ENCODE results near the gene PLXDC2.

PLXDC2 gene

GRCh38 chr10:20288060-20288459 is 471.8 kb downstream of the PLXDC2 start:
- no peak overlapping the region for H3K27ac Mint-ChIP-seq
- H3K27me3 Mint-ChIP-seq (ENCODE audit: low read depth), result no peaks in the 10 kb centered on the region
- H3K4me1 Mint-ChIP-seq, result peaks cover 11% of the 10 kb centered on the region
- H3K36me3 Mint-ChIP-seq (ENCODE audit: low read depth), result no peaks in the 10 kb centered on the region
- no peak overlapping the region for H3K4me3 Mint-ChIP-seq
- peaks cover 4% of the 10 kb centered on the region for H3K9me3 Mint-ChIP-seq
- TF ChIP-seq, protein P1, sequence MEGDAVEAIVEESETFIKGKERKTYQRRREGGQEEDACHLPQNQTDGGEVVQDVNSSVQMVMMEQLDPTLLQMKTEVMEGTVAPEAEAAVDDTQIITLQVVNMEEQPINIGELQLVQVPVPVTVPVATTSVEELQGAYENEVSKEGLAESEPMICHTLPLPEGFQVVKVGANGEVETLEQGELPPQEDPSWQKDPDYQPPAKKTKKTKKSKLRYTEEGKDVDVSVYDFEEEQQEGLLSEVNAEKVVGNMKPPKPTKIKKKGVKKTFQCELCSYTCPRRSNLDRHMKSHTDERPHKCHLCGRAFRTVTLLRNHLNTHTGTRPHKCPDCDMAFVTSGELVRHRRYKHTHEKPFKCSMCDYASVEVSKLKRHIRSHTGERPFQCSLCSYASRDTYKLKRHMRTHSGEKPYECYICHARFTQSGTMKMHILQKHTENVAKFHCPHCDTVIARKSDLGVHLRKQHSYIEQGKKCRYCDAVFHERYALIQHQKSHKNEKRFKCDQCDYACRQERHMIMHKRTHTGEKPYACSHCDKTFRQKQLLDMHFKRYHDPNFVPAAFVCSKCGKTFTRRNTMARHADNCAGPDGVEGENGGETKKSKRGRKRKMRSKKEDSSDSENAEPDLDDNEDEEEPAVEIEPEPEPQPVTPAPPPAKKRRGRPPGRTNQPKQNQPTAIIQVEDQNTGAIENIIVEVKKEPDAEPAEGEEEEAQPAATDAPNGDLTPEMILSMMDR (IDR thresholded peaks at IDR 0.05; ENCODE audit: unreplicated experiment in 3 of 3), result no peak

DNA sequence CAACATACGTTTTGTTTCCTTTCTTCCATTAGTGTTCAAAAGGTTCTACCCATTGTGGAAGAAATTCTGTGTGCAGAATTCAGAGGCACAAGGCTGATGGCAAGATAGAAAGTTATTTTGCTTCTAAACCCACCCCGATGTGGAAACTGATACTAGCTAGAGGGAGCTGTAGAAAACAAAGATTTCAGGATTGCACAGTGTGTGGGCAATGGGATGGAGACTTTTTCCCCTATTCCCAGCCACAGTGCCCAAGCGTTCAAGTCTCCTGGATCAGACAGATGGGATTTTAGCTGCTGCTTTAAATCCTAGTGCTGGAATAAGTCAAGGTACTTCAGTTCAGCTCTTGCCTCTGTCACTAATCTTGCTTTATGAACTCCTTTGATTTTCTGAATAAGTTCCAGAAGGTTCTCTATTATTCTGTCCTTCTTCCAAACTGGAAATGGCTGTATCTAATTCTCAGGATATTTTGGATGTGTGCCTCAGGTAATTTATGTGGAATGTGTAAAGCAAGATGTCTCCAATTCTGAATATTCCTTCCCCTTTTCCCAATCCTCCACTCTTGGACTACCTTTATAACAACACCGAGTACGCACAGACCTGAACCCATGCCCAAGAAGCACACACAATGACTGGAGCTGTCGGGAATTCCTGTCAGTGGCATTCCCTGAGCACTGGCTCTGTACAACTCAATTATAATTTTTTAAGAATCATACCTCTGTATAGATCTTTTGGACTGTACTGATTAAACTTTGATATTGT is 473.0 kb downstream of the PLXDC2 start:
- no peaks in the 10 kb centered on the region for H3K27me3 Mint-ChIP-seq (ENCODE audit: low read depth)
- H3K4me3 Mint-ChIP-seq, result no peak overlapping the region

GRCh38 chr10:20298417-20298816 is 482.2 kb downstream of the PLXDC2 start:
- Mint-ChIP-seq H3K9me3 (peaks cover 50% of the 10 kb centered on the region), H3K36me3 (ENCODE audit: low read depth) (peaks cover 13% of the 10 kb centered on the region), H3K27me3 (ENCODE audit: low read depth) (no peaks in the 10 kb centered on the region), H3K4me3 (no peak overlapping the region), H3K4me1 (peaks cover 8% of the 10 kb centered on the region), H3K27ac (peak overlapping the region in 1 of 3 experiments; percentile 72)
- TF ChIP-seq, protein P1 (IDR thresholded peaks at IDR 0.05; ENCODE audit: unreplicated experiment in 3 of 3), result no peak

More for the DNA sequence above, 473.0 kb downstream of the PLXDC2 start:
- TF ChIP-seq, protein P1 (IDR thresholded peaks at IDR 0.05; ENCODE audit: unreplicated experiment in 3 of 3), result no peak
- peaks cover 11% of the 10 kb centered on the region for H3K4me1 Mint-ChIP-seq
- H3K36me3 Mint-ChIP-seq (ENCODE audit: low read depth), result peaks cover 4% of the 10 kb centered on the region
- H3K27ac Mint-ChIP-seq, result peak overlapping the region in 1 of 3 experiments; percentile 21
- H3K9me3 Mint-ChIP-seq, result peaks cover 8% of the 10 kb centered on the region

GRCh38 chr10:20299034-20299736 is 483.0 kb downstream of the PLXDC2 start:
- H3K36me3 Mint-ChIP-seq (ENCODE audit: low read depth), result peaks cover 9% of the 10 kb centered on the region

DNA sequence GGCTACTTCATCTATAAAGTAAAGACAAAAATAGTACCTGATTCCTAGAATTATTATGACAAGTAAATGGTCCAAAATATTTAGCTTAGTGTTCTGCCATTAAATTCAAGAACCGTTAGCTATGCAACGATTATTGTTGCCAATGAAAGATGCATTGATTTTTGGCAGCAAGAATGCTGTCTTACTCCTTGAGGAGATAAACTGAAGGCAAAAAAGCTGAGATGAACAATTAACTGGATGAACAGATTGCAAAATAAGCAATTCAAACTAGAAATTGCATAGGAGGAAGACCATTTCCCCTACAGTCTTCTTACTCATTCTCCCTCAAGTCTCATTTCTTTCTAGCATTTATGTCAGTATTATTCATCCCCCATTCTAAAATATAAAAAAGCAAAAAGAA is 484.5 kb downstream of the PLXDC2 start:
- no peak overlapping the region for H3K27ac Mint-ChIP-seq
- peaks cover 15% of the 10 kb centered on the region for H3K4me1 Mint-ChIP-seq
- peaks cover 34% of the 10 kb centered on the region for H3K9me3 Mint-ChIP-seq
- H3K4me3 Mint-ChIP-seq, result no peak overlapping the region
- peaks cover 8% of the 10 kb centered on the region for H3K36me3 Mint-ChIP-seq (ENCODE audit: low read depth)
- no peaks in the 10 kb centered on the region for H3K27me3 Mint-ChIP-seq (ENCODE audit: low read depth)
- TF ChIP-seq, protein P1 (IDR thresholded peaks at IDR 0.05; ENCODE audit: unreplicated experiment in 3 of 3), result no peak

More at GRCh38 chr10:20299034-20299736, 483.0 kb downstream of the PLXDC2 start:
- Mint-ChIP-seq H3K27ac (peak overlapping the region; percentile 43 to 72 (median 65)), H3K4me1 (peaks cover 8% of the 10 kb centered on the region), H3K9me3 (peaks cover 47% of the 10 kb centered on the region), H3K4me3 (no peak overlapping the region), H3K27me3 (ENCODE audit: low read depth) (no peaks in the 10 kb centered on the region)
- TF ChIP-seq, protein P1 (IDR thresholded peaks at IDR 0.05; ENCODE audit: unreplicated experiment in 3 of 3), result no peak
